GM21576 (cell line): ENCODE data around the gene NPAS2.

Experiments used
- ATAC-seq: cut with Tn5 transposase; IDR thresholded peaks from one replicate; pipeline ENCODE4 v1.9.1; 2021; ENCODE audit warnings: mild to moderate bottlenecking, moderate library complexity; ENCODE audit not compliant: unreplicated experiment

The NPAS2 gene

GRCh38 chr2:100820523-100821254 lies 750 bp downstream of the NPAS2 start:
- no peak for ATAC-seq

- ATAC-seq, result no peak
Measured at GRCh38 chr2:100821255-100821910, 1.4 kb downstream of the NPAS2 start.

- ATAC-seq, result no peak
Measured at GRCh38 chr2:100821911-100822265, 1.9 kb downstream of the NPAS2 start.

- ATAC-seq, result no peak
Measured at GRCh38 chr2:100822587-100823248, 2.8 kb downstream of the NPAS2 start.

DNA sequence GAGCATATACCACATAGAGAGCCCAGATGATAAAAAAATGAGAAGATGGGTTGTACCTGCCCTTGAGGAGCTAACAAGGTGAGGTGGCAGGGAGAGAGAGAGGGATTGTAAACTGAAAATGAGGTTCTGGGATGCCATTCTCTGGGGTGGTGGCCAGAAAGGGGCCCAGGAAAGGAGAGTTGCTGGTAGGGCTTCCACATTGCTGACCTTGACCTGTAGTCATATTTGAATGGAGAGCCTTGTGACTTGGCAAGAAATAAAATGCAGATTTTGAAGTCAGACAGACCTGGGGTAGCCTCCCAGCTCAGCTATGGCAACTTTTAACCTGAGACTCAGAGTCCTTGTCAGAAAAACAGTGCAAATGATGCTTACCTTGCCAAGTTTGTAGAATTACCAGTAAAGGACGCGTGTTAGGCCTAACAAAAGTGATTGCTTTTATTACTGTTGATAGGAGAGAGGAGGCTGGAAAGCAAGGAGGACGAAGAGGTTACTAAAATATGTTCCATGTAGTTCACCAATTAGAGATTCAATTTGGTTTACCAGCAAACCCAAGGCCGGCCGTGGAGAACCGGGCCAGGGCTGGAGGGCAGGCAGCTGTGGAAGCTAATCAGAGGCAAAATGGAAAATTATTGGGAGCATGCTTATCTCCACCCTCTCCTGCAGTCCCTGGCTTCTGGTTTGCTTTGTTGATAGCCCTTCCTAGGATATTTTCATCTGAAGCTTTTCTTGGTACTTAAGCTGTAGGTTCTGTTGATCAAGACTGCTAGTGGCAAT lies 3.9 kb downstream of the NPAS2 start:
- no peak for ATAC-seq

DNA sequence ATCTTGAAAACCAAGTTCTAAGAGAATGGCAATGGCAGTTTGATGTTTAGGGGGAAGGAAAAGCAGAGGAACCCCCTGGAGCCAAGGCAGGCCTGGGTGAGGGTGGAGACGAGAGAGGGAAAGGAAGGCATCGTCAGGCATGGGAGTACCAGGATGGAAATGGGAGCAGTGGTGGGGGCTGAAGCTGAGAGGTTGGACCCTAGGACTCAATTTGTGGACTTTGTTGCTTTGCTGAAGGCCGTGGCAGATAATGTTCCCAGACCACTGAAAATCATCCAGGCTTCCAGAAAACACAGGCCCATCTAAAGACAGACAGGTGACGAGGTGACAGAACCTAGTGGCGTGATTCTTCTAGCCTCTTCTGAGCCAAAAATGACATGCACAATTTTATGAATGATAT lies 4.9 kb downstream of the NPAS2 start:
- no peak for ATAC-seq

DNA sequence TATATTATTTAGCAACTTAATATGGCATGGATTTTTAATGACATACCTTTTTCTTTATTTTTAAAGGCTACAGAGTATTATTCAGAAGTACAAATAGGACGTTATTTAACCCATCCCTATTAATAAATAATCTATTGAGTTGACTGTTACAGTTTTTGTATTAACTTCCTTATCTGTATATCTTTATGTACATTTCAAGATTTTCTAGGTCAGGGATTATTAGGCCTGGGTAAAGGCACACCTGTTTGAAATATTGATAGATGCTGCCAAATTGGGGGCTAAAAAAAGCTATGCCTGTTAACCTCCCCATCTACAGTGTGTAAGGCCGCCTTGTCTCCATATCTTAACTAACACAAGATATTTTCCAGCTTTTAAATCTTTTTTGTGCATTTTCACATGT lies 6.6 kb downstream of the NPAS2 start:
- no peak for ATAC-seq

GRCh38 chr2:100831158-100831750 lies 11.3 kb downstream of the NPAS2 start:
- ATAC-seq, result no peak

DNA sequence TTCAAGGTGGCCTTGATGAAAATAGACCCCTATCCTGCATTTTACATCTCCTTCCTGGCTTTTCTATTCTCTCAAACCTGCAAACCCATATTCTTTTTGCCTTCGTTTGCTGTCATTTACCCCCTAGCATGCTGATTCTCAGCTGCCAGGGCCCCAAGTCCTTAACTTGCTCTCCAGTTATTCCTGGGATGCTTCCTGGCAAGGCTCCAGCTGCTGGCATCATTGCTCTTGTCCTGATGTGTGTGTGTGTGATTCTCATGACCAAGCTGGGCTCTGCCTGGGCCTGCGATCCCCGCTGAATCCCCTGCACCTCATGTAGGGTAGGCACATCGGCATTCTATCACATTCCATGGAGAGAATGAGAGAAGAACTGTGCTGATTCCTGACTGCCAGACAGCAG lies 11.9 kb downstream of the NPAS2 start:
- no peak for ATAC-seq

DNA sequence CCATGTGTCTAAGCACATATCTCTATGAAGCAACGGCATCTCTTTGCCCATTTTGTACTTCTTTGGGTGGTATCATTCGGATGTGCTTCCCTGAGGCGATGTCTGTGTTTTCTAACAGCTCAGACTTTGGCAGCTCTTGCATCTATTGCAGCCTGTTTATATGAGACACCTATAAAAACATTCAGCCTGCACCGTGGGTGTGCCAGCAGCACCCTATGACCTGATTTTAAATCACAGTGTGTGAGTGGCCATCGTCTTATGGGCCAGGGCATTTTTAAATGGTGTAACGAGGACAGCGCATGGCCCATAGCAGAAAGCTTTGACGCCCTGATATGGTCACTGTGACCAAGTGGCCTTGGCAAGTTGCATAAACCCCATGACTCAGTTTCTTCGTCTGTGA lies 12.9 kb downstream of the NPAS2 start:
- no peak for ATAC-seq

DNA sequence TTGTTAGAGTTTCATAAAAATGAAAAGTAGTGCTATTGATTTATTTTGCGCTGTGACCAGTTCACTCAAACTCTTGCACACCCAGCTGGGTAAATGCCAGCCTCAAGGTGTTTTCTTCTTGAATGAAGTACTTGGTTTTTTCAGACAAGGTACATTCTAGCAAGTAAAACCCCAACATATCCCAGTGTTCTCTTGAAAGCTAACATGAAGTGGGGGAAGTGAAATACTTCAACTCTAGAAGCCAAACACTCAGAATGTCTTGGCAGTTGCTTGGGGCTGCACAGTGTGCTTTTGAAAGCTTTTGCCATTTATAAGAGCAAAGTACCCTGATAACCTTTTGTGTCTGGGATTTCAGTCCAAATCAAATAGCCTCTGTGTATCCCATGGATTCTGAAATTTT lies 13.4 kb downstream of the NPAS2 start:
- ATAC-seq, result no peak

- no peak for ATAC-seq
Measured at GRCh38 chr2:100834221-100834620, 14.3 kb downstream of the NPAS2 start.

GRCh38 chr2:100835006-100835659 lies 15.2 kb downstream of the NPAS2 start:
- no peak for ATAC-seq

DNA sequence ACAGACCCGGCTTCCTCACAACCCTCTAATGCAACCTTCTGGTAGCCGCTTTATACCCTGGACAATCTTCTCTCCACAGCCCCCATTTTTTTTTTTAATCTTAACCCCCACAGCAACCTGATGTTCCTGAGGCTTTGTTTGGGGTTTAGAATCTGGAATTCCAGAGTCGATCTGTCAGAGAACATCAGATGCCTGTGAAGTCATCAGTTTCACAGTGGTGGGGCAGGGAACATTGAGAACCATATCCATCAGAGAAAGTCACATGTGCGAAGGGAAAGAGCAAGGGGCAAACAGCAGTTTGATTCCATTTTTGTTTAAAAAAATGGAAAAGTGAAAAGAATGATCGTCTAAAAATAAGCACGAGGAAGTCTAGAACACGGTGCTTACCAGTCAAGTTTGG lies 20.6 kb downstream of the NPAS2 start:
- ATAC-seq, result no peak

- no peak for ATAC-seq
Measured at GRCh38 chr2:100842241-100842922, 22.4 kb downstream of the NPAS2 start.

DNA sequence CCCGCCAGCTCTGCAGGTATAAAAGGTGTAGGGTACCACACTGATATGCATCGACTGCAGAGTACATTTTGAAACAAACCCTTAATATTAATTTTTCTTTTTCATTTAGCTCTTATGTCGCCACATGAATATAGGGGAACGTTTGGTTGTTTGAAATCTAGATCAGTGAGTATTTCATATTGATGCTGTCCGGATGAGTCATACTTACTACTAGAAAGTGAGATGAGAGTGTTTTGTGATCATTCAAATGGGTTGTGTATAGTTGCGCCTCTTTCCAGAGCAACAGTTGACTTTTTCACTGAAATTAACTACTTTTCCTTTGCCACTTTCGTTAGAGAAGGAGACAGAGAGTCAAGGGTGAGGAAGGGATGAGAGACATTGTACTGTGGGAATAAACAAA lies 24.6 kb downstream of the NPAS2 start:
- ATAC-seq, result no peak

- ATAC-seq, result no peak
Measured at GRCh38 chr2:100845141-100845991, 25.4 kb downstream of the NPAS2 start.

DNA sequence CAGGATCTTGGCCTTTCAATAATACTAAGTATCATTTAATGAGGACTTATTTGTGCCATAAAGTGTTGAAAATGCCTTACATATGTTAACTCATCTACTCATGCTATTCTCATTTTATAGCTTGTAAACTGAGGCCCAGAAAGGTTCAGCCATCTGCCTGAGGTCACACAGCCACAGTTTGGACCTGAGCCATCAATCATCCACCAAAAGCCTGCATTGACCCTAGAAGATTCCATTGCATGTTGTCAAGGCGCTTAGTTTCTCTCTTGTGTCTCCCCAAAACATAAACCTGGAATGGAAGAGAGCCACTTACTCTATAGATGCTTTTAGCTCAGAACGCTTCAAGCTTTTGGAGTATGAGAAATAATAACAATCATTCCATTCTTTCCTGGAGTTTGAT lies 26.8 kb downstream of the NPAS2 start:
- no peak for ATAC-seq

DNA sequence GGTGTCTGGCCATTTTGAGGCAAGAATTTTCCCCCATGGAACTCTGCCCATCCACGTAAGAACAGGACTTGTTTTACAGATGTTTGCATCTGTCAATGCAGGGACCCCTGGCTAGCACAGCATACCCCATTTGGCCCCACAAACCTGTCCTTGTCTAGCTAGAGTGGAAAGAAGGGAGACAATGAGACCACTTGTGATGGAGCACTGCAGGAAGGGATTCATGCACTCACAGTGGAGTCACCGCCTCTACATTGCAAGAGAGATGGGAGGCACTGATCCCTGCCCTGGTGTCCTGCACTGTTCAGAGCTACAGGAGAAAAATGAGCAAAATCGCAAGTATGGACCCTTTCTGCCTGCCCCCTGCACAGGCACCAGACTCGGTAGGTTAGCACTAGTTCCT lies 32.5 kb downstream of the NPAS2 start:
- ATAC-seq, result no peak
